Upper lobe of left lung (tissue), 4 donors: ENCODE data around the gene CPA1.

ENCODE experiments used
- EP300 ChIP-seq, 4 donors: sonication (generic); formaldehyde crosslinking; IDR thresholded peaks; one replicate each; pipeline ENCODE4 v1.5.1; 2017; ENCODE audit warnings: antibody characterized with exemption in 4 of 4, control low read depth in 2 of 4
- POLR2A ChIP-seq, 4 donors: fragments of 450-650 bp; IDR thresholded peaks; one replicate each; pipeline ENCODE4 v1.5.1; 2016 to 2017; ENCODE audit warnings: antibody characterized with exemption in 4 of 4, mild to moderate bottlenecking in 2 of 4
- POLR2AphosphoS5 ChIP-seq, 2 donors: sonication (generic); formaldehyde crosslinking; IDR thresholded peaks; one replicate each; pipeline ENCODE4 v1.5.1; 2017; ENCODE audit warnings: antibody characterized with exemption in 2 of 2
- TF ChIP-seq, protein P1 (sequence below), 6 experiments: fragments of 450-650 bp in 4 of 6; fragments of 200-600 bp in 2 of 6; sonication (generic) in 2 of 6; IDR thresholded peaks; one replicate each; pipeline ENCODE4 v1.5.1; 2016 to 2019; ENCODE audit warnings: antibody characterized with exemption in 6 of 6

DNA sequence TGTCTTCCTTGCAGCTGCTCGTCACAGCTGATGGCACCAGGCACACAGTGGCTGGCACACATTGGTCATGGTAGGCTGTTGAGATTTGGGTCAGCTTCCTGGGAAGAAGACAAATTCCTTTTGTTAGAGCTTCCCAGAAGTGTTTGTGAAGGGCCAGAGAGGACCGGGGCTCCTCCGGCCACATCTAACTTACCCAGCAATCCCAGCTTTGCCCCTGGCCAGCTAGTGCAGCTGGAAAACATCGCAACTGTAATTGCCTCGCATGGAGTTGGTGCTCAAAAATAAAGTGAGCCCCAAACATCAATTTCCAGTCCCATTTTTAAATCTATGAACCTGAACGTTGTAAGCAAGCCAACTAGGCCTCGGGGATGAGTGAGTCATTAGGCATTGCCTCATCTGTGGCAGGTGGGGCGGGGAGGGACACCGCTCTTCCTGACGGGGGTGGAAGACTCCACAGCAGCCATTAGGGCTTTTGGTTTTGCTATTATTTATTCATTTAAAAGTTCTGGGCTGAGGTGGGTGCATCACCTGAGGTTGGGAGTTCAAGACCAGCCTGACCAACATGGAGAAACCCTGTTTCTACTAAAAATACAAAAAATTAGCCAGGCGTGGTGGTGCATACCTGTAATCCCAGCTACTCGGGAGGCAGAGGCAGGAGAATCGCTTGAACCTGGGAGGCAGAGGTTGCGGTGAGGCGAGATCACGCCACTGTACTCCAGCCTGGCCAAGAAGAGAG is 23.2 kb upstream of the CPA1 start:
- TF ChIP-seq, protein P1, sequence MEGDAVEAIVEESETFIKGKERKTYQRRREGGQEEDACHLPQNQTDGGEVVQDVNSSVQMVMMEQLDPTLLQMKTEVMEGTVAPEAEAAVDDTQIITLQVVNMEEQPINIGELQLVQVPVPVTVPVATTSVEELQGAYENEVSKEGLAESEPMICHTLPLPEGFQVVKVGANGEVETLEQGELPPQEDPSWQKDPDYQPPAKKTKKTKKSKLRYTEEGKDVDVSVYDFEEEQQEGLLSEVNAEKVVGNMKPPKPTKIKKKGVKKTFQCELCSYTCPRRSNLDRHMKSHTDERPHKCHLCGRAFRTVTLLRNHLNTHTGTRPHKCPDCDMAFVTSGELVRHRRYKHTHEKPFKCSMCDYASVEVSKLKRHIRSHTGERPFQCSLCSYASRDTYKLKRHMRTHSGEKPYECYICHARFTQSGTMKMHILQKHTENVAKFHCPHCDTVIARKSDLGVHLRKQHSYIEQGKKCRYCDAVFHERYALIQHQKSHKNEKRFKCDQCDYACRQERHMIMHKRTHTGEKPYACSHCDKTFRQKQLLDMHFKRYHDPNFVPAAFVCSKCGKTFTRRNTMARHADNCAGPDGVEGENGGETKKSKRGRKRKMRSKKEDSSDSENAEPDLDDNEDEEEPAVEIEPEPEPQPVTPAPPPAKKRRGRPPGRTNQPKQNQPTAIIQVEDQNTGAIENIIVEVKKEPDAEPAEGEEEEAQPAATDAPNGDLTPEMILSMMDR (IDR thresholded peaks at IDR 0.05) = no peak
- TF ChIP-seq POLR2A (IDR thresholded peaks at IDR 0.05) (no peak), EP300 (IDR thresholded peaks at IDR 0.05) (no peak), POLR2AphosphoS5 (IDR thresholded peaks at IDR 0.05) (peak in 1 of 2 donors; percentile 57)
